PC-9 (cell line): ENCODE results near the gene HCAR3. TPM values are rescaled to one million over a fixed set of nuclear protein-coding genes. Genes with fewer than 3 reads are reported as not detected.
"Not testable (repeated sequence)": the region's sequence is repeated elsewhere in the genome, so short reads cannot be mapped to it uniquely, and the experiment has no call there.

Source experiments
- BruUV-seq: library from RNA; stranded (reverse); fragments of 400-500 nt; replicated peaks from 2 replicates; lab custom pipeline; 2021; lab: Mats Ljungman, UMichigan
- CTCF ChIA-PET: fragments of 300-600 bp; sonication (Branson Sonifier 250); formaldehyde crosslinking; loops from one replicate; lab custom pipeline; 2022; ENCODE audit warnings: antibody characterized with exemption; lab: Charles Lee
- POLR2A ChIA-PET: fragments of 300-600 bp; sonication (Branson Sonifier 250); formaldehyde crosslinking; loops from one replicate; lab custom pipeline; 2022; ENCODE audit warnings: antibody characterized with exemption; ENCODE audit not compliant: unreplicated experiment; lab: Charles Lee
- DNase-seq, 2 experiments: peaks; one replicate each; pipeline versions ENCODE4 v3.0.0 to v3.0.0-alpha.2; 2015 to 2022; ENCODE audit warnings: mixed read lengths in 1 of 2
- H2AFZ ChIP-seq: fragments of 200-600 bp; sonication (generic); 2 replicates; pipeline ENCODE4 v1.8.1; 2017; ENCODE audit warnings: antibody characterized with exemption
- H3F3A ChIP-seq: fragments of 200-600 bp; sonication (generic); 2 replicates; pipeline ENCODE4 v1.8.1; 2017; ENCODE audit warnings: antibody characterized with exemption, mild to moderate bottlenecking, low read depth; ENCODE audit not compliant: insufficient read depth
- H3K27ac ChIP-seq: fragments of 200-600 bp; sonication (generic); 2 replicates; pipeline ENCODE4 v1.6.1; 2016; ENCODE audit warnings: mixed run types
- H3K27me3 ChIP-seq: fragments of 200-600 bp; sonication (generic); 2 replicates; pipeline ENCODE4 v1.6.1; 2016; ENCODE audit warnings: low read depth, mixed run types; ENCODE audit not compliant: insufficient read depth
- H3K36me3 ChIP-seq: fragments of 200-600 bp; sonication (generic); 2 replicates; pipeline ENCODE4 v1.6.1; 2016; ENCODE audit warnings: low read depth, mixed run types
- H3K4me1 ChIP-seq: fragments of 200-600 bp; sonication (generic); replicated peaks from 2 replicates; pipeline ENCODE4 v1.6.1; 2016; ENCODE audit warnings: mixed run types; ENCODE audit not compliant: insufficient read depth
- H3K4me2 ChIP-seq: fragments of 200-600 bp; sonication (generic); 2 replicates; pipeline ENCODE4 v1.6.1; 2017; ENCODE audit warnings: mixed run types
- H3K4me3 ChIP-seq: fragments of 200-600 bp; sonication (generic); 2 replicates; pipeline ENCODE4 v1.6.1; 2016; ENCODE audit warnings: mixed run types
- H3K79me2 ChIP-seq: fragments of 200-600 bp; sonication (generic); 2 replicates; pipeline ENCODE4 v1.6.1; 2017; ENCODE audit warnings: low read depth, mixed run types
- H3K9me2 ChIP-seq: fragments of 200-600 bp; sonication (generic); 2 replicates; pipeline ENCODE4 v1.8.1; 2017; ENCODE audit warnings: mild to moderate bottlenecking; ENCODE audit not compliant: insufficient read depth
- H3K9me3 ChIP-seq: fragments of 200-600 bp; sonication (generic); 2 replicates; pipeline ENCODE4 v1.8.1; 2016; ENCODE audit warnings: low read depth; ENCODE audit not compliant: insufficient read depth
- H4K20me1 ChIP-seq: fragments of 200-600 bp; sonication (generic); 2 replicates; pipeline ENCODE4 v1.8.1; 2017; ENCODE audit not compliant: insufficient read depth
- CTCF ChIP-seq: fragments of 200-600 bp; sonication (generic); conservative IDR thresholded peaks from 2 replicates; pipeline ENCODE4 v1.6.1; 2017; ENCODE audit warnings: mixed run types, antibody characterized with exemption, mild to moderate bottlenecking, moderate library complexity
- EZH2 ChIP-seq: fragments of 200-600 bp; sonication (generic); IDR thresholded peaks from 2 replicates; pipeline ENCODE4 v1.8.0; 2017; ENCODE audit warnings: antibody characterized with exemption, low read depth
- intact Hi-C: fragments of 100-400 bp; cut with micrococcal nuclease; formaldehyde crosslinking; loops from one replicate; pipeline ENCODE4 v1.10.0; 2022; ENCODE audit not compliant: unreplicated experiment
- total RNA-seq: library from RNA; stranded (reverse); gene quantifications from 2 replicates; pipeline ENCODE4 v1.2.3, GENCODE V29; 2021

Gene HCAR3
- total RNA-seq, 1 experiment from 2014 or later = 0.44 TPM

DNA sequence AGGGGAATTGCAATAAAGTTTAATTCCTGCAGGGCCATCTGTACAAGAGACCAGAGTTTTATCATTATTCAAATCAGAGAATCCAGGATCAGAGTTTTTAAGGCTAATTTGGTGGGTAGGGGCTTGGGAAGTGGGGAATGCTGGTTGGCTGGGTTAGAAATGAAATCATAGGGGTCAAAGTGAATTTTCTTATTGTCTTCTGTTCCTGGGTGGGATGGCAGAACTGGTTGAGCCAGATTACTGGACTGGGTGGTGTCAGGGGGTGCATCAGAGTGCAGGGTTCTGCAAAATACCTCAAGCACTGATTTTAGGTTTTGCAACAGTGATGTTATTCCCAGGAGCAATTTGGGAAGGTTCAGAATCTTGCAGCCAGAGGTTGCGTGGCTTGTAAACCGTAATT lies 19.7 kb downstream of the HCAR3 start:
- BruUV-seq, H4K20me1 ChIP-seq, H3K9me3 ChIP-seq, H3K27me3 ChIP-seq, intact Hi-C loops, H3K4me3 ChIP-seq, CTCF ChIA-PET, H2AFZ ChIP-seq, H3K36me3 ChIP-seq, H3K9me2 ChIP-seq: not testable (repeated sequence)
- POLR2A ChIA-PET = interaction anchor here (0.6 kb wide), 2 partner anchors 196 to 686 kb away, joined by 3 to 6 read pairs; partner anchors contain the start of gene ZCCHC8
- Histone ChIP-seq H3K4me1 (peaks cover 51% of the 10 kb centered on the region), H3K79me2 (peaks cover 14% of the 10 kb centered on the region; the same call in 1 of the 2 replicates), H3K4me2 (peak overlapping the region; percentile 68), H3K27ac (peak overlapping the region; percentile 74), H3F3A (peaks cover 20% of the 10 kb centered on the region)
- DNase-seq = peak; percentile 26 to 56

DNA sequence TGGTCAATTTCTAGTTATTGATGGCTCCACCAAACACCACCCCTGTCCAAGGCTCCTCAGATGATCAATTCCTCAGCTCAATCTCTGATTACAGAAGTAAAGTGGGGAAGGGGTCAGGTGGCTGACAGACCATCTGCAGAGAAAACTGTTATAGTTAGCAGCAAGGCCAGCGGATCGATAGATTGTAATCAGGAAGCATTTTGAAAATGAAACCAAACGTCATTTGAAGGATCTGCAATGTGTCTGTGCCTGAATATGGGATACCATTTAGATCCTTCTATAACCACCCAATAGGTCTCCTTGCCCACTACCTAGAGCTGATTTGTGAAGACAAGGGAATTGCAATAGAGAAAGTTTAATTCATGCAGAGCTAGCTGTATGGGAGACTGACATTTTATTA lies 25.0 kb downstream of the HCAR3 start:
- Histone ChIP-seq H3K36me3 (no peaks in the 10 kb centered on the region), H3K27ac (no peak overlapping the region), H2AFZ (no peak overlapping the region), H3K4me1 (peaks cover 25% of the 10 kb centered on the region), H3K4me3 (no peak overlapping the region), H3K4me2 (no peak overlapping the region), H3K79me2 (0 out of 2 replicates have a peak, but pooled peaks cover 3% of the 10 kb centered on the region), H4K20me1 (no peaks in the 10 kb centered on the region), H3K9me2 (no peaks in the 10 kb centered on the region), H3K9me3 (no peaks in the 10 kb centered on the region), H3F3A (peaks cover 3% of the 10 kb centered on the region), H3K27me3 (no peaks in the 10 kb centered on the region)
- CTCF ChIA-PET = no interaction called here
- no peak for DNase-seq
- no peak for TF ChIP-seq EZH2
- no peak for TF ChIP-seq CTCF
- BruUV-seq = no TSS peak
- POLR2A ChIA-PET = no interaction called here
- intact Hi-C loops = no loop called here

GRCh38 chr12:122688291-122688690 lies 28.3 kb downstream of the HCAR3 start:
- intact Hi-C loops = no loop called here
- no peaks in the 10 kb centered on the region for H3K36me3 ChIP-seq
- H3K27ac ChIP-seq = no peak overlapping the region
- no TSS peak for BruUV-seq
- H3K9me2 ChIP-seq = no peaks in the 10 kb centered on the region
- H3K79me2 ChIP-seq = no peaks in the 10 kb centered on the region
- H4K20me1 ChIP-seq = no peaks in the 10 kb centered on the region
- H3K27me3 ChIP-seq = no peaks in the 10 kb centered on the region
- no peak overlapping the region for H3K4me3 ChIP-seq
- H3K4me2 ChIP-seq = no peak overlapping the region
- no peaks in the 10 kb centered on the region for H3K9me3 ChIP-seq
- no peak for DNase-seq
- TF ChIP-seq EZH2 = no peak
- no peak for TF ChIP-seq CTCF
- CTCF ChIA-PET = no interaction called here
- no peak overlapping the region for H2AFZ ChIP-seq
- no peaks in the 10 kb centered on the region for H3K4me1 ChIP-seq
- H3F3A ChIP-seq = no peaks in the 10 kb centered on the region; the same call in 1 of the 2 replicates
- POLR2A ChIA-PET = no interaction called here

GRCh38 chr12:122687086-122687485 lies 29.5 kb downstream of the HCAR3 start:
- Histone ChIP-seq H4K20me1 (no peaks in the 10 kb centered on the region), H3K4me1 (peaks cover 5% of the 10 kb centered on the region), H2AFZ (no peak overlapping the region), H3F3A (peaks cover 4% of the 10 kb centered on the region; the same call in 1 of the 2 replicates), H3K4me3 (no peak overlapping the region), H3K9me2 (no peaks in the 10 kb centered on the region), H3K9me3 (no peaks in the 10 kb centered on the region), H3K36me3 (no peaks in the 10 kb centered on the region), H3K4me2 (no peak overlapping the region), H3K27me3 (no peaks in the 10 kb centered on the region), H3K27ac (no peak overlapping the region), H3K79me2 (no peaks in the 10 kb centered on the region)
- no peak for DNase-seq
- no TSS peak for BruUV-seq
- intact Hi-C loops = no loop called here
- POLR2A ChIA-PET = no interaction called here
- TF ChIP-seq EZH2 (no peak), CTCF (no peak)
- CTCF ChIA-PET = no interaction called here
